Measurements from ENCODE around the gene SSBP2. TPM values are rescaled to one million over a fixed set of nuclear protein-coding genes. Genes with fewer than 3 reads are reported as not detected.
A peak's percentile ranks its signal among the peaks of the same experiment; 100 is the strongest.

SSBP2 gene
- total RNA-seq, 3 donors from 2014 or later: 17.5 to 77.9 (median 20.9) TPM

DNA sequence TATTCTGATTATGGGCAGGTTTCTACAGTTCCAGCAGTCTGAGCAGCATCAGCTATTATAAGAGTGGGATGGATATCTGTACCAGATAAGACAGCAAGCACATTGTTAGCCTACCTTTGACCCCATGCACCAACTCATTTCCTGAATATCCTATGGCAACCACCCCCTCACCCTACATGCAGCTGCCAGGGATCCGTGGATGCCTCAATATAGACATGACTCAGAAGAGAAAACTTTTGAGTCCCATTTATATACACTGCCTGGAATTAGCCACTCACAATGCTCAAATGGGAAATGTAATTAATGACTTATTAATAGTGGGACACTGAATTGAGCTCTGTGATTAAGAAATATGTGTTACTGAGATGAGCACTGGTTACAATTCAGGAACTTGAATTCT is 124.4 kb downstream of the SSBP2 start:
- no peak for DNase-seq
- H3K9me3 ChIP-seq: no peaks in the 10 kb centered on the region
- intact Hi-C loops (cut with DNase I, micrococcal nuclease): no loop called here
- H3K4me1 ChIP-seq (ENCODE audit: low read depth): no peaks in the 10 kb centered on the region
- H3K4me3 ChIP-seq: no peak overlapping the region
- H3K36me3 ChIP-seq (ENCODE audit: low read depth): no peaks in the 10 kb centered on the region
- peak; percentile 36 for ATAC-seq
- TF ChIP-seq, protein P1, sequence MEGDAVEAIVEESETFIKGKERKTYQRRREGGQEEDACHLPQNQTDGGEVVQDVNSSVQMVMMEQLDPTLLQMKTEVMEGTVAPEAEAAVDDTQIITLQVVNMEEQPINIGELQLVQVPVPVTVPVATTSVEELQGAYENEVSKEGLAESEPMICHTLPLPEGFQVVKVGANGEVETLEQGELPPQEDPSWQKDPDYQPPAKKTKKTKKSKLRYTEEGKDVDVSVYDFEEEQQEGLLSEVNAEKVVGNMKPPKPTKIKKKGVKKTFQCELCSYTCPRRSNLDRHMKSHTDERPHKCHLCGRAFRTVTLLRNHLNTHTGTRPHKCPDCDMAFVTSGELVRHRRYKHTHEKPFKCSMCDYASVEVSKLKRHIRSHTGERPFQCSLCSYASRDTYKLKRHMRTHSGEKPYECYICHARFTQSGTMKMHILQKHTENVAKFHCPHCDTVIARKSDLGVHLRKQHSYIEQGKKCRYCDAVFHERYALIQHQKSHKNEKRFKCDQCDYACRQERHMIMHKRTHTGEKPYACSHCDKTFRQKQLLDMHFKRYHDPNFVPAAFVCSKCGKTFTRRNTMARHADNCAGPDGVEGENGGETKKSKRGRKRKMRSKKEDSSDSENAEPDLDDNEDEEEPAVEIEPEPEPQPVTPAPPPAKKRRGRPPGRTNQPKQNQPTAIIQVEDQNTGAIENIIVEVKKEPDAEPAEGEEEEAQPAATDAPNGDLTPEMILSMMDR (IDR thresholded peaks at IDR 0.05): no peak

DNA sequence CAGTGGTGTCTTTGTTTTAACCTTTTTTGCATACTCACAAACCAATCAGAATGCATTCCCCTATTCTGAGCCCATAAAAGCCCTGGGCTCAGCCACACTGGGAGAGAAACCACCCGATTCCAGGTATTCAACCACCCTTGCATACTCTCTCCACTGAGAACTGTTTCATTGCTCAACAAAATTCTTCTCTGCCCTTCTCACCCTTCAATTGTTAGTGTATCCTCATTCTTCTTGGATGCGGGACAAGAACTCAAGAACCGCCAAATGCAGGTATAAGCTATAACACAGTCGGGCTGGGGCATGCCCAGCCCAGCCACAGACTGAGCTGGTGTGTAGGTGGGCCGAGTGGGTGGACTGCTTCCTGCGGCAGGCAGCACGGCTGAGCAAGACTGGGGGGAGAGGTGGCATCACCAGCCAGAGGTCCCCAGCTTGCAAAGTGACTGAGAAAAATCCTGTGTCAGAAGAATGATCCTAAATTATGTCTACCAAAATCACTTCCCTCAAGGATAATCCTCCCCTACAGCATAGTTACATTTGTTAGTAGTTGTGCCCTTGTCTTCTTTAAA is 141.0 kb downstream of the SSBP2 start:
- Histone ChIP-seq H3K9me3 (peaks cover 8% of the 10 kb centered on the region), H3K4me3 (no peak overlapping the region), H3K4me1 (ENCODE audit: low read depth) (no peaks in the 10 kb centered on the region), H3K36me3 (ENCODE audit: low read depth) (no peaks in the 10 kb centered on the region)
- intact Hi-C loops (cut with DNase I, micrococcal nuclease): no loop called here
- TF ChIP-seq, protein P1 (IDR thresholded peaks at IDR 0.05): no peak
- DNase-seq: no peak
- no peak for ATAC-seq

DNA sequence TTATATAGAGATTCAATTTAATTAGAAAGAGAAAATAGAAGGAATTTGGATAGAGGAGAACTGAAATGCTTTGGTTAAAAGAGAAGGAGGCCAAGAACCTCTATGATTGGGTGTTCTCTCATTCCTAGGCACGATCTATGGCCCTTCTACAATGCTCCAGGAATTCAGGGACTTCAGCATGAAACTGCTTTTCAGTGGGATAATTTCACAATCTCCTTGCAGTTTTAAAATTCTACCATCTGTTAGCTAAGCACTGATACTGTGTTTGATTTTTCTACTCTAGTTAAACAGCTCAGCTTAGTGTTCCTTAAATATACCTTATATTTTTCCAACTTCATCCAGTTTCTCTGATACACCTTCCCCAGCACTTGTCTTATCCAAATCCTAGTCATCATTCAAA is 141.9 kb downstream of the SSBP2 start:
- intact Hi-C loops (cut with DNase I, micrococcal nuclease): no loop called here
- ATAC-seq (no peak), DNase-seq (no peak)
- Histone ChIP-seq H3K4me1 (ENCODE audit: low read depth) (no peaks in the 10 kb centered on the region), H3K9me3 (peaks cover 8% of the 10 kb centered on the region), H3K4me3 (no peak overlapping the region), H3K36me3 (ENCODE audit: low read depth) (no peaks in the 10 kb centered on the region)
- TF ChIP-seq, protein P1 (IDR thresholded peaks at IDR 0.05): no peak

DNA sequence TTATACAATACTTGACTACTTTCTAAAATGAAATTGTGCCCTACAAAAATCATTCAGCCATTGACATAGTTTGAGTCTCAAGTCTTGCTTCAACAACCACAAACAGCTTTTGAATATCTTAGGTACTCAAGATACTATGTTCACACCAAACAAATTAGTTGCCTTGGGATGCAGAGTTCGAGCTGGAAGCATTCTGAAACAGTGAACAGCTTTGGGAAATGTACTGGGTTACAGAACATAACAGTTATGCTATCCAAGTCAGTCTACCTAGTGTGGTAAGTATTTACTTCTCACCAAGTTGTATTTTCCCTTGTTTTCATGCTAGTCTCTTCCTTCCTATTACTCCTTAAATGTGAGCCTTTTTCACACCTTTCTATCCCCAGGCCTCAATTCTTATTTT is 143.2 kb downstream of the SSBP2 start:
- H3K4me3 ChIP-seq: no peak overlapping the region
- intact Hi-C loops (cut with DNase I, micrococcal nuclease): no loop called here
- no peaks in the 10 kb centered on the region for H3K4me1 ChIP-seq (ENCODE audit: low read depth)
- H3K36me3 ChIP-seq (ENCODE audit: low read depth): no peaks in the 10 kb centered on the region
- TF ChIP-seq, protein P1 (IDR thresholded peaks at IDR 0.05): no peak
- ATAC-seq: no peak
- no peak for DNase-seq
- peaks cover 8% of the 10 kb centered on the region for H3K9me3 ChIP-seq

DNA sequence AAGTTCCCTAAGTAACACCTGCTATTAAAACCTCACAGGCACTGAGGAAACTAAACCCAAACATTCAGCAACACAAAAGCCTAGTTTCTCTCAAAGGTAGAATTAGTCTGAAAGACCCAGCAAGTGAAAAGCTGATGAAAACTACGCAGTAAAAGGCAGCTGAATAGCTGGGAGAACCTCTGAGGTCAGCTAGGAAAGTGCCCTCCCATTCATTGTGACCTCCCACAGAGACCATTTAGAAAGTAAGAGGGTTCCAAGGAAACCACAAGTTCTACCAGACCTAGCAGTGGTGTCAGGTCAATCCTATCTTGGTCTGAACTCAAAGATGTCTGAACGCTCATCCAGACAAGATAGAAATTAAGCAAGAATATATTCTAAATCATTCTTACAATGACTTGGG is 144.7 kb downstream of the SSBP2 start:
- no peak for ATAC-seq
- Histone ChIP-seq H3K9me3 (peaks cover 8% of the 10 kb centered on the region), H3K4me1 (ENCODE audit: low read depth) (no peaks in the 10 kb centered on the region), H3K4me3 (no peak overlapping the region), H3K36me3 (ENCODE audit: low read depth) (no peaks in the 10 kb centered on the region)
- DNase-seq: no peak
- TF ChIP-seq, protein P1 (IDR thresholded peaks at IDR 0.05): no peak
- intact Hi-C loops (cut with DNase I, micrococcal nuclease): no loop called here

DNA sequence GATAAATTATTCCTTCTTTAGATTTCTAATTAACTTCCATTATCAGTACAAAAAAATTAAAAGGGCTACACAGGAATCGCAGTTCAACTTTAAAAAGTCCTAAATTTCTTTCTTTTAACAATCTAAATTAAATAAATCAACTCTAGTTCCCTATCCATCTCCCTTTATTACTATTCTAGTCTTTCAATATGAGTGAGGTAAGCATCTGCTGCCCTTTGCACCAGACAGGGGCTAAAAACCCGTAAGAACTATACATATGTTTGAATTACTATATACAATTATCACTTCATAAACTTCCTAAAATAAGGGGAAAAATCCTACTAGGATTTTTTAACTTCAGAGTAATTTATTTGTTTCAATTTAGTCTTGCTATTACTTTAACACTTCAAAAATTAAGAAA is 145.6 kb downstream of the SSBP2 start:
- intact Hi-C loops (cut with DNase I, micrococcal nuclease): no loop called here
- Histone ChIP-seq H3K4me3 (no peak overlapping the region), H3K4me1 (ENCODE audit: low read depth) (no peaks in the 10 kb centered on the region), H3K36me3 (ENCODE audit: low read depth) (no peaks in the 10 kb centered on the region), H3K9me3 (peaks cover 7% of the 10 kb centered on the region)
- TF ChIP-seq, protein P1 (IDR thresholded peaks at IDR 0.05): no peak
- DNase-seq: no peak
- ATAC-seq: no peak
